NB4 (cell line): ENCODE measurements around the gene CIAO1.

Experiments
- MAX ChIP-seq: IDR thresholded peaks from 2 replicates; pipeline ENCODE4 v1.6.1; 2011; ENCODE audit warnings: low read depth, low read length
- MYC ChIP-seq: IDR thresholded peaks from 2 replicates; pipeline ENCODE4 v1.6.1; 2011; ENCODE audit warnings: low read depth, low read length
- POLR2A ChIP-seq: IDR thresholded peaks from 2 replicates; pipeline ENCODE4 v1.6.1; 2011; ENCODE audit warnings: mild to moderate bottlenecking; ENCODE audit not compliant: insufficient read length; ENCODE audit errors: extremely low read depth
- TF ChIP-seq, protein P1 (sequence below): IDR thresholded peaks from one replicate; pipeline ENCODE4 v1.5.1; 2012; ENCODE audit warnings: low read depth, low read length

DNA sequence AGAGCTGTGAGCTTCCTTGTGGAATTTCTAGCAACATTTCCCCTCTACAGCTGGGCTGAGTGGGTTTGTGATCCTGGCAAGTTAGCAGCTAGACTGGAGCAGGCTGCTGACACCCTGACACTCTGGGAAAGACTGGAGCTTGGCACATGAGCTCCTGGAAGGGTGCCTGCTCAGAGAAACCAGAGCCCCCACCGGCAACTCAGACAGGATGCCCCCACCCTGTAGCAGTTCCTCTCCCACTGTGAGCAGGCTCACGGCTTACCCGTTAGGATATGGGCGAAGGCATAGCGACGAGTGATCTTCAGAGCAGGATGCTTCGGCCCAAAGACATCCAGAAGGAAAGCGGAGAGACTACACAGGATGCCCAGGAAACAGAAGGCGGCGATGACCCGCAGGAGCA, 11.5 kb upstream of the CIAO1 start:
- TF ChIP-seq, protein P1, sequence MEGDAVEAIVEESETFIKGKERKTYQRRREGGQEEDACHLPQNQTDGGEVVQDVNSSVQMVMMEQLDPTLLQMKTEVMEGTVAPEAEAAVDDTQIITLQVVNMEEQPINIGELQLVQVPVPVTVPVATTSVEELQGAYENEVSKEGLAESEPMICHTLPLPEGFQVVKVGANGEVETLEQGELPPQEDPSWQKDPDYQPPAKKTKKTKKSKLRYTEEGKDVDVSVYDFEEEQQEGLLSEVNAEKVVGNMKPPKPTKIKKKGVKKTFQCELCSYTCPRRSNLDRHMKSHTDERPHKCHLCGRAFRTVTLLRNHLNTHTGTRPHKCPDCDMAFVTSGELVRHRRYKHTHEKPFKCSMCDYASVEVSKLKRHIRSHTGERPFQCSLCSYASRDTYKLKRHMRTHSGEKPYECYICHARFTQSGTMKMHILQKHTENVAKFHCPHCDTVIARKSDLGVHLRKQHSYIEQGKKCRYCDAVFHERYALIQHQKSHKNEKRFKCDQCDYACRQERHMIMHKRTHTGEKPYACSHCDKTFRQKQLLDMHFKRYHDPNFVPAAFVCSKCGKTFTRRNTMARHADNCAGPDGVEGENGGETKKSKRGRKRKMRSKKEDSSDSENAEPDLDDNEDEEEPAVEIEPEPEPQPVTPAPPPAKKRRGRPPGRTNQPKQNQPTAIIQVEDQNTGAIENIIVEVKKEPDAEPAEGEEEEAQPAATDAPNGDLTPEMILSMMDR: no peak
- no peak for TF ChIP-seq POLR2A
- TF ChIP-seq MAX: no peak
- TF ChIP-seq MYC: no peak
